Cardiac muscle cell (in vitro differentiated cells and primary cell): ENCODE measurements around the gene AAK1. TPM values are rescaled to one million over a fixed set of nuclear protein-coding genes. Genes with fewer than 3 reads are reported as not detected.
"Not testable (repeated sequence)": the region's sequence is repeated elsewhere in the genome, so short reads cannot be mapped to it uniquely, and the experiment has no call there.

Experiments used
- DNase-seq, 2 donors: peaks; one replicate each; pipeline versions ENCODE4 v3.0.0 to v3.0.0-alpha.2; 2010 to 2017; ENCODE audit warnings: low read depth in 1 of 2, low spot score in 1 of 2
- H3K27ac ChIP-seq: fragments of 200-600 bp; sonication (generic); 2 replicates; pipeline ENCODE4 v1.5.1; 2016
- H3K27me3 ChIP-seq: fragments of 200-600 bp; sonication (generic); 2 replicates; pipeline ENCODE4 v1.6.0; 2016; ENCODE audit warnings: control low read depth
- H3K36me3 ChIP-seq: fragments of 200-600 bp; sonication (generic); 2 replicates; pipeline ENCODE4 v1.5.1; 2016; ENCODE audit warnings: control low read depth
- H3K4me1 ChIP-seq: fragments of 200-600 bp; sonication (generic); 2 replicates; pipeline ENCODE4 v1.8.1; 2017; ENCODE audit warnings: low read depth, mild to moderate bottlenecking, mixed run types
- H3K4me3 ChIP-seq: fragments of 200-600 bp; sonication (generic); 2 replicates; pipeline ENCODE4 v1.5.1; 2016; ENCODE audit warnings: mild to moderate bottlenecking
- H3K9me3 ChIP-seq: fragments of 200-600 bp; sonication (generic); 2 replicates; pipeline ENCODE4 v1.5.1; 2017; ENCODE audit warnings: low read depth, mild to moderate bottlenecking, control low read depth
- polyA plus RNA-seq: library from polyadenylated mRNA; unstranded; fragments of >200 nt; fragmentation: Nextera tagmentation; extraction: Ambion mirVana; gene quantifications from 2 replicates; pipeline ENCODE4 v1.2.1, GENCODE V29; 2016
- total RNA-seq: library from RNA; depleted of rRNA; stranded (reverse); fragments of >200 nt; gene quantifications from 2 replicates; pipeline ENCODE4 v1.2.3, GENCODE V29; 2016
- TF ChIP-seq, protein P1 (sequence below): IDR thresholded peaks from 2 replicates; pipeline ENCODE4 v1.5.1; 2012; ENCODE audit warnings: low read depth, mild to moderate bottlenecking, low read length

AAK1 gene
- total and polyA plus RNA-seq, 2 experiments from 2014 or later, result 50.0 to 50.3 TPM

DNA sequence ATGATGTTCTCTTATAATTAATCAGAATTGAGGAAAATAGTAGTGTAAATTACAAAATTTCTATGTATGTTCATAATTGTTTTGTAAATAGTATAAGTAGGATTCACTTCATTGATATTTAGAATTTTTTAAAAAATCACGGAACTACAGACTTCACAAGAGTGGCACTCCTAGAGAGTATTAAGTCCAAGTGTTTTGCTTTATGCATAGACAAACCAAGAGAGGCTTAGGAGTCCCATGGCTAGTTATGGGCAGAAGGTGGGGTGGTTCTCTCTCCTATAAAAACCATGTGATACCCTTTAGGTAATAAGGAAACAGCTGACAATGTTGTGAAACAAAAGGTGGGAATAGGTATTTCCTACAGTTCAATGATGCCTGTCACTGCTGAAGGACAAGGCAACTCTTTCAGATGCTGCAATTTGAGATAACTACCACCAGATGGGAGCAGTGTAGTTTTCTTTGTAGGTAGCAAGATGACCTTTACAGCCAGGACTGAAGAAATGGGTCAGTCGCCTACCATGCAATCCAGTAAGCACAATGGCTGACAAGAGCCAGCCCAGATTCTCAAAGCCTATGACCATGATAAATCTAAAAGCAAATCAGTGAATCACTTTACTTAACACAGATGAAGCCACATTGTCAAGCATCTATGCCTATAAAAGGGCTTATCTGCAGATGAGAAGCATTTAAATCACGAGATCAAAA is 83.9 kb downstream of the AAK1 start:
- Histone ChIP-seq H3K9me3 (no peaks in the 10 kb centered on the region), H3K27ac (peak overlapping the region; percentile 29), H3K4me3 (no peak overlapping the region), H3K36me3 (no peaks in the 10 kb centered on the region), H3K27me3 (no peaks in the 10 kb centered on the region), H3K4me1 (peaks cover 38% of the 10 kb centered on the region)
- TF ChIP-seq, protein P1, sequence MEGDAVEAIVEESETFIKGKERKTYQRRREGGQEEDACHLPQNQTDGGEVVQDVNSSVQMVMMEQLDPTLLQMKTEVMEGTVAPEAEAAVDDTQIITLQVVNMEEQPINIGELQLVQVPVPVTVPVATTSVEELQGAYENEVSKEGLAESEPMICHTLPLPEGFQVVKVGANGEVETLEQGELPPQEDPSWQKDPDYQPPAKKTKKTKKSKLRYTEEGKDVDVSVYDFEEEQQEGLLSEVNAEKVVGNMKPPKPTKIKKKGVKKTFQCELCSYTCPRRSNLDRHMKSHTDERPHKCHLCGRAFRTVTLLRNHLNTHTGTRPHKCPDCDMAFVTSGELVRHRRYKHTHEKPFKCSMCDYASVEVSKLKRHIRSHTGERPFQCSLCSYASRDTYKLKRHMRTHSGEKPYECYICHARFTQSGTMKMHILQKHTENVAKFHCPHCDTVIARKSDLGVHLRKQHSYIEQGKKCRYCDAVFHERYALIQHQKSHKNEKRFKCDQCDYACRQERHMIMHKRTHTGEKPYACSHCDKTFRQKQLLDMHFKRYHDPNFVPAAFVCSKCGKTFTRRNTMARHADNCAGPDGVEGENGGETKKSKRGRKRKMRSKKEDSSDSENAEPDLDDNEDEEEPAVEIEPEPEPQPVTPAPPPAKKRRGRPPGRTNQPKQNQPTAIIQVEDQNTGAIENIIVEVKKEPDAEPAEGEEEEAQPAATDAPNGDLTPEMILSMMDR, result peak; percentile 56
- peak; percentile 63 to 72 for DNase-seq

DNA sequence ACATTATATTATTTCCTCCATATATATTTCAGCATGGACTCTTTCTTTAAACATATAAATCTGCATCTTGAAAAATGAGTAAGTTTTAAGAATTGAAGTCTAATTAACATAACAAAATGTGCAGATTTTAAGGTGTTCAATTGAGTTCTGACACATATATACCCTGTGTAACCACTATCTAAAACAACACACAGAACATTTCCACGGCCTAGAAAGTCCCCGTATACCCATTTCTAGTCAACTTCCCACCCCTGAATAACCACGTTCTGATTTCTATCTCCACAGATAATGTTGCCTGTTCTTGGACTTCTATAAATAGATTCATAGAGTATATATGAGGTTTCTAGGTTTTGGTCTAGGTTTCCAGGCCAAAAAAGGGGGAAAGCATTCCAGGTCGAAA is 87.5 kb downstream of the AAK1 start:
- Histone ChIP-seq H3K27me3 (no peaks in the 10 kb centered on the region), H3K27ac (no peak overlapping the region), H3K4me1 (peaks cover 28% of the 10 kb centered on the region), H3K4me3 (no peak overlapping the region), H3K9me3 (no peaks in the 10 kb centered on the region), H3K36me3 (no peaks in the 10 kb centered on the region)
- TF ChIP-seq, protein P1, result no peak
- DNase-seq, result no peak

DNA sequence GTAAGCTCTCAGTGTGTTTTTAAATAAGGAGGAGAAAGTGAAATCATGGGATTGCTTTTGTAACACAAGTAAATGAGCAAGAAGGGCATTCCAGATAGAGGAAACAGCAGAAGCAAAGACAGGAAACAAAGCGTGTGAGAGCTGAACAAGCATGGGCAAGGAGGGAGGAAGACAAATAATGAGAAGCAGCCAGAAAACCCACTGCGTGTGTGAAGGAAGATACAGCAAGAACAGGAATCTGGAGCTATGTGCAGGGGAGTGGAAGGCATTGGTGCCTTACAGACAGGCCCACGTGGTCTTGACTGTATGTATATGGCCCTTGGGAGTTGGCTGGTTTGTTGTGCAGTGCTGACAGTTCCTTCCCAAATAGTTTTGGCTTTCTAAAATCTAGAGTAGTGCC is 88.6 kb downstream of the AAK1 start:
- peaks cover 18% of the 10 kb centered on the region for H3K4me1 ChIP-seq
- peak in 1 of 2 donors; percentile 70 for DNase-seq
- TF ChIP-seq, protein P1, result no peak
- H3K27ac ChIP-seq, result peak overlapping the region; percentile 53
- no peaks in the 10 kb centered on the region for H3K27me3 ChIP-seq
- no peaks in the 10 kb centered on the region for H3K9me3 ChIP-seq
- H3K4me3 ChIP-seq, result no peak overlapping the region
- H3K36me3 ChIP-seq, result no peaks in the 10 kb centered on the region

DNA sequence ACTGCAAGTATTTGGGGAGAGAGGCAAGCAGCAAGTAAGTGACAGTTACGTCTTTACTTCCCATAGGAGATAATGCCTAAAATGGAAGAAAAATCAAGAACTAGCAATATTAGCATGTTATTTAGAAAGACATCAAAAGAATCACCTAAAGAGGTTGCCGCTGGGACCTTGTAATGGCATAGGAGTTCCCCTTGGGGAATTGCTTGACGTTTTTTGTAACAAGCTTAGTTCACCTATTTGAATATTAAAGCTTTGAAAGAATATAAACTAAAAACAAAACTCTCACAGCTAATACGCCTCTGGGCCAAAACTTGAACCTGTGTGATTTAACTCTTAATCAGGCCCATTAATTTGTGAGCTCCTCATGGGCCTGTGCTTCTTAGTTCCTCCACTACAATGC is 89.0 kb downstream of the AAK1 start:
- Histone ChIP-seq H3K27ac (peak overlapping the region; percentile 53), H3K9me3 (no peaks in the 10 kb centered on the region), H3K36me3 (no peaks in the 10 kb centered on the region), H3K4me3 (no peak overlapping the region), H3K27me3 (no peaks in the 10 kb centered on the region), H3K4me1 (peaks cover 14% of the 10 kb centered on the region)
- DNase-seq, result no peak
- TF ChIP-seq, protein P1, result no peak

DNA sequence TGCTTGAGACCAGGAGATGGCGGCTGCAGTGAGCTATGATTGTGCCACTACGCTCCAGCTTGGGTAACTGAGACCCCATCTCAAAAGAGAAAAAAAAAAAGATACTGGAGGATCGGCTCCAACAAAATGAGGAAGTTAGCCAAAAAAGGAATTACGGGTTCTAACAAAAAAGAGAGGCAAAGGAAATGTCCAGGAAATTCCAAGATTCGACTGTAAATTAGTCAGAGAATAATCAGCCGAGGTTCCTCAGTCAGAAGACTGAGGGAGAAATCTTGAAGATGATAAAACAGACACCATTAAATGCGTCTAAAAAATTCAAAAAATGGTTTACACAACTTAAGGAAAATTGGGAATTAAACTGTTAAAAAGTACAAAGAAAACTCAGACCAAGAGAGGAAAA is 89.5 kb downstream of the AAK1 start:
- H3K4me1 ChIP-seq, result peaks cover 9% of the 10 kb centered on the region
- no peak for DNase-seq
- H3K36me3 ChIP-seq, result no peaks in the 10 kb centered on the region
- H3K27me3 ChIP-seq, result no peaks in the 10 kb centered on the region
- TF ChIP-seq, protein P1, result no peak
- no peak overlapping the region for H3K27ac ChIP-seq
- H3K9me3 ChIP-seq, result no peaks in the 10 kb centered on the region
- no peak overlapping the region for H3K4me3 ChIP-seq

DNA sequence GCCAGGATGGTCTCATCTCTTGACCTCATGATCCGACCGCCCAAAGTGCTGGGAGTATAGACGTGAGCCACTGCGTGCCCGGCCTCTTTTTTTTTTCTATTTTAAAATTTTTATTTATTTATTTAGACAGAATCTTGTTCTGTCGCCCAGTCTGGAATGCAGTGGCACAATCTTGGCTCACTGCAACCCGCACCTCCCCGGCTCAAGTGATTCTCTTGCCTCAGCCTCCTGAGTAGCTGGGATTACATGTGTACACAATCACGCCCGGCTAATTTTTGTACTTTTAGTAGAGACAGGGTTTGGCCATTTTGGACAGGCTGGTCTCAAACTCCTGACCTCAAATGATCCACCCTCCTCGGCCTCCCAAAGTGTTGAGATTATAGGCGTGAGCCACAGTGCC is 93.0 kb downstream of the AAK1 start:
- H3K27ac ChIP-seq, result not testable (repeated sequence)

More for the DNA sequence above, 93.0 kb downstream of the AAK1 start:
- H3K9me3 ChIP-seq, H3K36me3 ChIP-seq, DNase-seq, H3K4me1 ChIP-seq, H3K4me3 ChIP-seq, H3K27me3 ChIP-seq: not testable (repeated sequence)
